Endothelial cell of umbilical vein (primary cell): ENCODE measurements around the gene TRPM1. TPM values are rescaled to one million over a fixed set of nuclear protein-coding genes. Genes with fewer than 3 reads are reported as not detected.

Experiments used
- BruUV-seq: library from RNA; stranded (reverse); fragments of 400-500 nt; replicated peaks from 2 replicates; lab custom pipeline; 2021; lab: Mats Ljungman, UMichigan
- CTCF ChIA-PET: fragments of 300-600, 350-600 bp; sonication (Branson Sonifier 250); formaldehyde crosslinking; loops from one replicate; lab custom pipeline; 2021; ENCODE audit warnings: antibody characterized with exemption, inconsistent platforms; lab: Charles Lee
- POLR2A ChIA-PET: fragments of 300-600, 350-600 bp; sonication (Branson Sonifier 250); formaldehyde crosslinking; loops from one replicate; lab custom pipeline; 2021; ENCODE audit warnings: antibody characterized with exemption, inconsistent platforms; lab: Charles Lee
- DNase-seq: peaks from one replicate; pipeline ENCODE4 v3.0.0-alpha.2; 2011; ENCODE audit warnings: low read depth, low spot score
- FAIRE-seq: peaks from 2 replicates; lab custom pipeline; 2011; peaks lifted over from hg19 to GRCh38; lab: Jason Lieb, UNC
- H2AFZ ChIP-seq: 2 replicates; pipeline ENCODE4 v1.6.0; 2012; ENCODE audit warnings: low read depth, low read length, control low read depth, inconsistent platforms
- H3K27ac ChIP-seq: 2 replicates; pipeline ENCODE4 v1.5.1; 2011; ENCODE audit warnings: low read depth, mild to moderate bottlenecking, control low read depth, low read length, moderate library complexity; ENCODE audit not compliant: insufficient read depth
- H3K27me3 ChIP-seq, 2 experiments: 2 replicates each; pipeline versions ENCODE4 v1.6.0 to v1.6.1; 2011; ENCODE audit warnings: low read length in 2 of 2, mixed read lengths in 1 of 2; ENCODE audit not compliant: control insufficient read depth in 2 of 2, insufficient read depth in 2 of 2
- H3K36me3 ChIP-seq, 2 experiments: 2 replicates in 1 of 2; 3 replicates in 1 of 2; pipeline ENCODE4 v1.5.1; 2011; ENCODE audit warnings: low read length in 2 of 2, mild to moderate bottlenecking in 1 of 2, moderate library complexity in 1 of 2; ENCODE audit not compliant: control insufficient read depth in 2 of 2, insufficient read depth in 2 of 2; ENCODE audit errors: extremely low read depth in 1 of 2
- H3K4me1 ChIP-seq: 3 replicates; pipeline ENCODE4 v1.5.1; 2011; ENCODE audit warnings: mild to moderate bottlenecking, low read length; ENCODE audit not compliant: control insufficient read depth, insufficient read depth; ENCODE audit errors: extremely low read depth
- H3K4me2 ChIP-seq: 2 replicates; pipeline ENCODE4 v1.6.1; 2011; ENCODE audit warnings: low read length, control low read depth, mixed read lengths; ENCODE audit not compliant: insufficient read depth
- H3K4me3 ChIP-seq, 3 experiments: fragments of 200-600 bp in 1 of 3; sonication (generic), shearing (Covaris generic) in 1 of 3; replicated peaks in 1 of 3; 2 replicates each; pipeline ENCODE4 v1.5.1; 2011 to 2016; ENCODE audit warnings: control low read depth in 3 of 3, low read length in 3 of 3, mild to moderate bottlenecking in 2 of 3, inconsistent platforms in 1 of 3, low read depth in 1 of 3, moderate library complexity in 1 of 3; ENCODE audit not compliant: insufficient read depth in 1 of 3
- H3K79me2 ChIP-seq: 2 replicates; pipeline ENCODE4 v1.6.0; 2012; ENCODE audit warnings: low read length, inconsistent platforms; ENCODE audit not compliant: control insufficient read depth, insufficient read depth
- H3K9ac ChIP-seq: replicated peaks from 2 replicates; pipeline ENCODE3; 2011; ENCODE audit warnings: low read length, control low read depth; ENCODE audit not compliant: insufficient read depth; ENCODE audit errors: extremely low read depth
- H3K9me1 ChIP-seq: replicated peaks from 3 replicates; pipeline ENCODE4 v1.6.0; 2011; ENCODE audit warnings: mild to moderate bottlenecking, low read length; ENCODE audit not compliant: control insufficient read depth, insufficient read depth; ENCODE audit errors: extremely low read depth
- H3K9me3 ChIP-seq: replicated peaks from 2 replicates; pipeline ENCODE4 v1.5.1; 2012; ENCODE audit warnings: low read length, inconsistent platforms; ENCODE audit not compliant: control insufficient read depth, insufficient read depth
- H4K20me1 ChIP-seq: replicated peaks from 2 replicates; pipeline ENCODE3; 2011; ENCODE audit warnings: mild to moderate bottlenecking, low read length; ENCODE audit not compliant: control insufficient read depth, insufficient read depth; ENCODE audit errors: extremely low read depth
- EZH2 ChIP-seq: IDR thresholded peaks from 2 replicates; pipeline ENCODE4 v1.6.1; 2012; ENCODE audit warnings: borderline replicate concordance, low read depth, mild to moderate bottlenecking, moderate library complexity, low read length, inconsistent platforms; ENCODE audit not compliant: severe bottlenecking
- FOS ChIP-seq: IDR thresholded peaks from 2 replicates; pipeline ENCODE4 v1.6.1; 2011; ENCODE audit warnings: mild to moderate bottlenecking, low read length, moderate library complexity, borderline replicate concordance; ENCODE audit not compliant: insufficient read depth
- GATA2 ChIP-seq: IDR thresholded peaks from 2 replicates; pipeline ENCODE4 v1.7.0; 2011; ENCODE audit warnings: low read depth, mild to moderate bottlenecking, moderate library complexity, mixed read lengths, low read length; ENCODE audit not compliant: insufficient read length, insufficient read depth
- JUN ChIP-seq: IDR thresholded peaks from 2 replicates; pipeline ENCODE4 v1.6.1; 2011; ENCODE audit warnings: borderline replicate concordance, low read depth; ENCODE audit not compliant: insufficient read length, insufficient read depth
- MYC ChIP-seq: IDR thresholded peaks from one replicate; pipeline ENCODE4 v1.6.1; 2011; ENCODE audit warnings: mild to moderate bottlenecking, low read depth, low read length
- POLR2A ChIP-seq: IDR thresholded peaks from 2 replicates; pipeline ENCODE4 v1.6.1; 2012; ENCODE audit warnings: low read depth, mild to moderate bottlenecking, control low read depth, low read length
- POLR2AphosphoS5 ChIP-seq: IDR thresholded peaks from 2 replicates; pipeline ENCODE4 v1.6.1; 2012; ENCODE audit warnings: low read depth, mild to moderate bottlenecking, control low read depth, low read length, moderate library complexity; ENCODE audit not compliant: insufficient read depth
- dilution Hi-C: fragments of 300-500 bp; cut with MboI; formaldehyde crosslinking; loops from one replicate; pipeline ENCODE4 v1.15.0; 2019; ENCODE audit warnings: low sequenced_read_pairs; ENCODE audit not compliant: extremely low pct_ligation_motif_present
- intact Hi-C: fragments of 100-400 bp; cut with micrococcal nuclease; formaldehyde crosslinking; loops from one replicate; pipeline ENCODE4 v1.10.0; 2022
- polyA plus RNA-seq, 4 experiments: library from polyadenylated mRNA; depleted of rRNA in 3 of 4; stranded (reverse) in 3 of 4; unstranded in 1 of 4; fragments of >200 nt; gene quantifications; 2 replicates each; pipeline versions ENCODE4 v1.2.1 to v1.2.3, GENCODE V29; 2011 to 2012; ENCODE audit warnings: missing spikeins in 1 of 4
- total RNA-seq: library from RNA; stranded (reverse); gene quantifications from 2 replicates; pipeline ENCODE4 v1.2.3, GENCODE V29; 2021
- TF ChIP-seq, protein P1 (sequence below): IDR thresholded peaks from 2 replicates; pipeline ENCODE4 v1.6.1; 2011; ENCODE audit not compliant: insufficient read depth, insufficient read length
- TF ChIP-seq, protein P2 (sequence below), 2 donors: IDR thresholded peaks; 1 replicate in 1 of 2; 2 replicates in 1 of 2; pipeline ENCODE4 v1.5.1; 2011; ENCODE audit warnings: low read length in 2 of 2, mild to moderate bottlenecking in 2 of 2, moderate library complexity in 2 of 2, control low read depth in 1 of 2, inconsistent platforms in 1 of 2, low read depth in 1 of 2; ENCODE audit not compliant: insufficient read depth in 1 of 2; ENCODE audit errors: extremely low read depth in 1 of 2

Gene TRPM1
- total and polyA plus RNA-seq, 2 donors (not counting 3 experiments of a cell fraction or from before 2014, with no cell fraction given), result 0.19 TPM; not detected in 1

DNA sequence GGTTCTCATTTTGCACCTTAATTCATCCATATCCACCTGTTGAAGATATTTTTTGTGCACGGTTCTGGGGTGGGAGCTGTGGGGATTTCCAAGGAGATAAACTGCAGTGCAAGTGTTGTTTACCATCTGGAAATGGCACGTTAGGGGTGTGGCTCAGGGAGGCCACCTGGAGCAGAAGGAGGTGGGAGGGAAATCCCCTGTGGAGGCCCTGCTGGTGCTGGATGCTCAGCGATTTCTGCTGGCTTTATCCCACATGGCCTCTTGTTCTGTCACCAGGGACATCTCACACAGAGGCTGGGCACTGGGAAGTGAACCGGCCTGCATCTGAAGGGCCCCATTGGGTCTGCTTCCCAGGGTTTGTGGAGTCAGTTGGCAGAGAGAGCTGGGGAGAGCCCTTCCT lies 24.3 kb downstream of the TRPM1 start:
- Histone ChIP-seq H3K4me1 (no peaks in the 10 kb centered on the region), H3K4me2 (no peak overlapping the region), H2AFZ (no peak overlapping the region), H3K79me2 (no peaks in the 10 kb centered on the region), H3K4me3 (no peak overlapping the region), H4K20me1 (no peaks in the 10 kb centered on the region), H3K27ac (no peak overlapping the region), H3K9me3 (no peaks in the 10 kb centered on the region), H3K36me3 (no peaks in the 10 kb centered on the region), H3K9me1 (no peaks in the 10 kb centered on the region), H3K9ac (no peak overlapping the region), H3K27me3 (peaks cover 5 to 13% of the 10 kb centered on the region in 2 experiments)
- dilution Hi-C loops, result no loop called here
- POLR2A ChIA-PET, result no interaction called here
- FAIRE-seq (no peak), DNase-seq (no peak)
- BruUV-seq, result no TSS peak
- no peak for TF ChIP-seq MYC
- no peak for TF ChIP-seq FOS
- TF ChIP-seq EZH2, result no peak
- no peak for TF ChIP-seq JUN
- TF ChIP-seq, protein P1, sequence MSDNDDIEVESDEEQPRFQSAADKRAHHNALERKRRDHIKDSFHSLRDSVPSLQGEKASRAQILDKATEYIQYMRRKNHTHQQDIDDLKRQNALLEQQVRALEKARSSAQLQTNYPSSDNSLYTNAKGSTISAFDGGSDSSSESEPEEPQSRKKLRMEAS, result no peak
- TF ChIP-seq, protein P2, sequence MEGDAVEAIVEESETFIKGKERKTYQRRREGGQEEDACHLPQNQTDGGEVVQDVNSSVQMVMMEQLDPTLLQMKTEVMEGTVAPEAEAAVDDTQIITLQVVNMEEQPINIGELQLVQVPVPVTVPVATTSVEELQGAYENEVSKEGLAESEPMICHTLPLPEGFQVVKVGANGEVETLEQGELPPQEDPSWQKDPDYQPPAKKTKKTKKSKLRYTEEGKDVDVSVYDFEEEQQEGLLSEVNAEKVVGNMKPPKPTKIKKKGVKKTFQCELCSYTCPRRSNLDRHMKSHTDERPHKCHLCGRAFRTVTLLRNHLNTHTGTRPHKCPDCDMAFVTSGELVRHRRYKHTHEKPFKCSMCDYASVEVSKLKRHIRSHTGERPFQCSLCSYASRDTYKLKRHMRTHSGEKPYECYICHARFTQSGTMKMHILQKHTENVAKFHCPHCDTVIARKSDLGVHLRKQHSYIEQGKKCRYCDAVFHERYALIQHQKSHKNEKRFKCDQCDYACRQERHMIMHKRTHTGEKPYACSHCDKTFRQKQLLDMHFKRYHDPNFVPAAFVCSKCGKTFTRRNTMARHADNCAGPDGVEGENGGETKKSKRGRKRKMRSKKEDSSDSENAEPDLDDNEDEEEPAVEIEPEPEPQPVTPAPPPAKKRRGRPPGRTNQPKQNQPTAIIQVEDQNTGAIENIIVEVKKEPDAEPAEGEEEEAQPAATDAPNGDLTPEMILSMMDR (IDR thresholded peaks at IDR 0.05; ENCODE audit: extremely low read depth in 1 of 2, insufficient read depth in 1 of 2, low read depth in 1 of 2, low read length in 2 of 2), result no peak
- no peak for TF ChIP-seq POLR2A
- no peak for TF ChIP-seq POLR2AphosphoS5
- TF ChIP-seq GATA2, result no peak
- CTCF ChIA-PET, result no interaction called here
- intact Hi-C loops, result no loop called here
